Right lobe of liver (tissue), 6 donors: Measurements from ENCODE around the gene NCF4. TPM values are rescaled to one million over a fixed set of nuclear protein-coding genes. Genes with fewer than 3 reads are reported as not detected.

Experiments used
- ATAC-seq, 4 donors: fragments of 200-7000 bp; cut with Tn5 transposase; one replicate each; pipeline ENCODE4 v1.9.1; 2020; ENCODE audit warnings: mild to moderate bottlenecking in 4 of 4, moderate library complexity in 4 of 4
- DNase-seq, 3 donors: peaks; one replicate each; pipeline ENCODE4 v3.0.0-alpha.2; 2020
- H3K27ac ChIP-seq, 3 donors: fragments of 200-600 bp; one replicate each; pipeline ENCODE4 v1.8.0; 2022
- H3K27me3 ChIP-seq, 2 donors: fragments of 200-600 bp; one replicate each; pipeline ENCODE4 v1.8.0; 2022
- H3K36me3 ChIP-seq, 4 donors: fragments of 200-600 bp; sonication (generic) in 1 of 4; one replicate each; pipeline versions ENCODE4 v1.5.1 to v1.8.0; 2017 to 2022; ENCODE audit warnings: control low read depth in 1 of 4
- H3K4me1 ChIP-seq, 4 donors: fragments of 200-600 bp; sonication (generic) in 1 of 4; one replicate each; pipeline versions ENCODE4 v1.5.1 to v1.8.0; 2017 to 2022; ENCODE audit warnings: control low read depth in 1 of 4
- H3K4me3 ChIP-seq, 3 donors: fragments of 200-600 bp; one replicate each; pipeline ENCODE4 v1.8.0; 2022
- H3K9me3 ChIP-seq, 4 donors: fragments of 200-600 bp; sonication (generic) in 1 of 4; one replicate each; pipeline versions ENCODE4 v1.5.1 to v1.8.0; 2017 to 2022; ENCODE audit warnings: control low read depth in 1 of 4
- CTCF ChIP-seq, 4 donors: fragments of 200-600 bp in 3 of 4; fragments of 450-650 bp in 1 of 4; IDR thresholded peaks; one replicate each; pipeline versions ENCODE4 v1.5.1 to v1.8.0; 2016 to 2022; ENCODE audit warnings: antibody characterized with exemption in 4 of 4, mild to moderate bottlenecking in 2 of 4
- POLR2A ChIP-seq: fragments of 450-650 bp; IDR thresholded peaks from one replicate; pipeline ENCODE4 v1.6.1; 2017; ENCODE audit warnings: antibody characterized with exemption, mild to moderate bottlenecking
- WGBS: methylation state at CpG from one replicate; pipeline ENCODE4 v1.1.6; 2018; ENCODE audit warnings: low coverage, low lambda C conversion rate; ENCODE audit not compliant: insufficient coverage; ENCODE audit errors: missing lambda C conversion rate; 5-methylcytosine and 5-hydroxymethylcytosine counted together
- intact Hi-C, 2 donors: fragments of 100-400 bp; cut with DNase I; formaldehyde crosslinking; loops; one replicate each; pipeline versions ENCODE4 v1.11.2 to v1.14.1; 2022
- total RNA-seq, 6 experiments: library from RNA; depleted of rRNA in 2 of 6; stranded (reverse); fragments of >200 nt in 2 of 6; fragmentation: NEBNext Ultra II Directional in 3 of 6; extraction: Animal tissue kit (Norgen Biotek cat#: 25700) in 3 of 6; gene quantifications; one replicate each; pipeline versions ENCODE4 v1.1.0 to v1.2.4, GENCODE V29; 2016 to 2023
- donor health status: DM: no; HTN: yes; CAD: no.
- donor health status: DM: no; HTN: no; CAD: no.
- donor health status: DM: no; HTN: no; CAD: no.
- donor health status: DM: no; HTN: yes; CAD: no.
- donor health status: DM: no; HTN: yes; CAD: no.

Gene NCF4
- total RNA-seq, 6 experiments from 2014 or later = 2.3 to 6.2 (median 4.0) TPM

GRCh38 chr22:36865346-36865745 is 4.5 kb downstream of the NCF4 start:
- no peak for TF ChIP-seq POLR2A
- no peak for TF ChIP-seq CTCF (IDR thresholded peaks at IDR 0.05)
- DNase-seq (no peak), ATAC-seq (no peak)
- Histone ChIP-seq H3K4me1 (no peaks in the 10 kb centered on the region), H3K4me3 (no peak overlapping the region), H3K27me3 (no peaks in the 10 kb centered on the region), H3K9me3 (no peaks in the 10 kb centered on the region), H3K36me3 (no peaks in the 10 kb centered on the region), H3K27ac (no peak overlapping the region)
- 29% methylated on average over 9 of the region's 13 CpGs for WGBS
- intact Hi-C loops = no loop called here

- TF ChIP-seq CTCF (IDR thresholded peaks at IDR 0.05) (no peak), POLR2A (no peak)
- WGBS = 72% methylated on average over 3 of the region's 5 CpGs
Observed at GRCh38 chr22:36867695-36868094, 6.9 kb downstream of the NCF4 start.

GRCh38 chr22:36868546-36869181 is 7.9 kb downstream of the NCF4 start:
- Histone ChIP-seq H3K4me1 (peaks cover 0 to 4% (median 2%) of the 10 kb centered on the region in 4 donors), H3K36me3 (no peaks in the 10 kb centered on the region), H3K27me3 (no peaks in the 10 kb centered on the region), H3K9me3 (no peaks in the 10 kb centered on the region), H3K27ac (no peak overlapping the region), H3K4me3 (no peak overlapping the region)
- TF ChIP-seq POLR2A (no peak), CTCF (IDR thresholded peaks at IDR 0.05) (no peak)
- DNase-seq (no peak), ATAC-seq (no peak)
- 58% methylated on average over 4 of the region's 5 CpGs for WGBS
- intact Hi-C loops = no loop called here

More at GRCh38 chr22:36867695-36868094, 6.9 kb downstream of the NCF4 start:
- intact Hi-C loops = no loop called here
- no peaks in the 10 kb centered on the region for H3K4me1 ChIP-seq
- no peaks in the 10 kb centered on the region for H3K36me3 ChIP-seq
- H3K9me3 ChIP-seq = no peaks in the 10 kb centered on the region
- no peak overlapping the region for H3K4me3 ChIP-seq
- no peaks in the 10 kb centered on the region for H3K27me3 ChIP-seq
- DNase-seq (no peak), ATAC-seq (no peak)
- no peak overlapping the region for H3K27ac ChIP-seq

- DNase-seq (no peak), ATAC-seq (no peak)
- Histone ChIP-seq H3K27me3 (no peaks in the 10 kb centered on the region), H3K27ac (no peak overlapping the region), H3K9me3 (no peaks in the 10 kb centered on the region), H3K4me3 (no peak overlapping the region), H3K4me1 (peaks cover 0 to 12% (median 5%) of the 10 kb centered on the region in 4 donors), H3K36me3 (no peaks in the 10 kb centered on the region)
- WGBS = 78% methylated on average over 7 of the region's 14 CpGs
- TF ChIP-seq POLR2A (no peak), CTCF (IDR thresholded peaks at IDR 0.05) (no peak)
- intact Hi-C loops = loop anchor here (10.0 kb wide), 2 partner anchors 95 to 105 kb away; no protein-coding TSS in a partner anchor
Observed at GRCh38 chr22:36870250-36870649, 9.4 kb downstream of the NCF4 start.
